Measurements from ENCODE around the gene AJM1.

- no peak for TF ChIP-seq CTCF (IDR thresholded peaks at IDR 0.05)
- TF ChIP-seq POLR2A (IDR thresholded peaks at IDR 0.05): no peak
- no peak for TF ChIP-seq EP300 (IDR thresholded peaks at IDR 0.05)
These were observed 16.2 kb downstream of the AJM1 start for GRCh38 chr9:136858452-136858843.
